Upper lobe of left lung (tissue), 6 donors: Measurements from ENCODE around the gene JAZF1. TPM values are rescaled to one million over a fixed set of nuclear protein-coding genes. Genes with fewer than 3 reads are reported as not detected.

Experiments
- ATAC-seq, 2 donors: fragments of 200-7000 bp; cut with Tn5 transposase; one replicate each; pipeline ENCODE4 v1.9.1; 2022; ENCODE audit warnings: mild to moderate bottlenecking in 2 of 2, moderate library complexity in 2 of 2; ENCODE audit not compliant: low FRiP score in 2 of 2
- DNase-seq, 2 donors: peaks; one replicate each; pipeline ENCODE4 v3.0.0-alpha.2; 2019 to 2020
- H3K27ac ChIP-seq, 4 donors: fragments of 200-600 bp; sonication (generic); one replicate each; pipeline ENCODE4 v1.5.1; 2016 to 2019
- H3K27me3 ChIP-seq, 4 donors: fragments of 200-600 bp; sonication (generic); one replicate each; pipeline ENCODE4 v1.5.1; 2017 to 2019
- H3K36me3 ChIP-seq, 4 donors: fragments of 200-600 bp; sonication (generic); one replicate each; pipeline ENCODE4 v1.5.1; 2016 to 2019
- H3K4me1 ChIP-seq, 4 donors: fragments of 200-600 bp; sonication (generic); one replicate each; pipeline ENCODE4 v1.5.1; 2018 to 2019
- H3K4me3 ChIP-seq, 4 donors: fragments of 200-600 bp; sonication (generic); one replicate each; pipeline ENCODE4 v1.5.1; 2017 to 2019; ENCODE audit warnings: mild to moderate bottlenecking in 2 of 4, moderate library complexity in 1 of 4
- H3K9me3 ChIP-seq, 4 donors: fragments of 200-600 bp; sonication (generic); one replicate each; pipeline ENCODE4 v1.5.1; 2018 to 2019
- CTCF ChIP-seq, 6 experiments: fragments of 450-650 bp in 4 of 6; fragments of 200-600 bp in 2 of 6; sonication (generic) in 2 of 6; IDR thresholded peaks; one replicate each; pipeline ENCODE4 v1.5.1; 2016 to 2019; ENCODE audit warnings: antibody characterized with exemption in 6 of 6
- EP300 ChIP-seq, 4 donors: sonication (generic); formaldehyde crosslinking; IDR thresholded peaks; one replicate each; pipeline ENCODE4 v1.5.1; 2017; ENCODE audit warnings: antibody characterized with exemption in 4 of 4, control low read depth in 2 of 4
- POLR2A ChIP-seq, 4 donors: fragments of 450-650 bp; IDR thresholded peaks; one replicate each; pipeline ENCODE4 v1.5.1; 2016 to 2017; ENCODE audit warnings: antibody characterized with exemption in 4 of 4, mild to moderate bottlenecking in 2 of 4
- POLR2AphosphoS5 ChIP-seq, 2 donors: sonication (generic); formaldehyde crosslinking; IDR thresholded peaks; one replicate each; pipeline ENCODE4 v1.5.1; 2017; ENCODE audit warnings: antibody characterized with exemption in 2 of 2
- WGBS, 2 donors: methylation state at CpG; one replicate each; pipeline ENCODE4 v1.1.5; 2017 to 2018; 5-methylcytosine and 5-hydroxymethylcytosine counted together
- total RNA-seq, 6 donors: library from RNA; depleted of rRNA in 4 of 6; stranded (reverse); fragments of >200 nt in 4 of 6; gene quantifications; one replicate each; pipeline versions ENCODE4 v1.1.0 to v1.2.1, GENCODE V29; 2016 to 2021
- donor health status: DM: no; HTN: no; CAD: no; lungs with moderate emphysema.
- donor health status: DM: no; HTN: yes; CAD: no; lungs with severe emphysema.

The JAZF1 gene
- total RNA-seq, 6 donors from 2014 or later = 4.2 to 19.4 (median 12.4) TPM

GRCh38 chr7:28005075-28005846 is 175.3 kb downstream of the JAZF1 start:
- DNase-seq (no peak), ATAC-seq (no peak)
- Histone ChIP-seq H3K4me1 (no peaks in the 10 kb centered on the region), H3K36me3 (no peaks in the 10 kb centered on the region), H3K9me3 (no peaks in the 10 kb centered on the region), H3K27me3 (no peaks in the 10 kb centered on the region), H3K4me3 (no peak overlapping the region), H3K27ac (no peak overlapping the region)
- 69 to 76% methylated on average over 7 of the region's 7 CpGs for WGBS, 2 donors
- TF ChIP-seq POLR2A (IDR thresholded peaks at IDR 0.05) (no peak), POLR2AphosphoS5 (IDR thresholded peaks at IDR 0.05) (no peak), EP300 (IDR thresholded peaks at IDR 0.05) (no peak), CTCF (IDR thresholded peaks at IDR 0.05) (no peak)

- H3K27me3 ChIP-seq = no peaks in the 10 kb centered on the region
- DNase-seq (no peak), ATAC-seq (no peak)
- H3K9me3 ChIP-seq = no peaks in the 10 kb centered on the region
- no peak overlapping the region for H3K4me3 ChIP-seq
- 96 to 100% methylated on average over 2 of the region's 2 CpGs for WGBS, 2 donors
- no peaks in the 10 kb centered on the region for H3K36me3 ChIP-seq
- no peaks in the 10 kb centered on the region for H3K4me1 ChIP-seq
- H3K27ac ChIP-seq = no peak overlapping the region
- TF ChIP-seq POLR2A (IDR thresholded peaks at IDR 0.05) (no peak), EP300 (IDR thresholded peaks at IDR 0.05) (no peak), POLR2AphosphoS5 (IDR thresholded peaks at IDR 0.05) (no peak), CTCF (IDR thresholded peaks at IDR 0.05) (no peak)
These were observed 177.2 kb downstream of the JAZF1 start for GRCh38 chr7:28003408-28003807.

- no peak overlapping the region for H3K27ac ChIP-seq
- DNase-seq (no peak), ATAC-seq (no peak)
- H3K36me3 ChIP-seq = no peaks in the 10 kb centered on the region
- no peaks in the 10 kb centered on the region for H3K4me1 ChIP-seq
- no peak overlapping the region for H3K4me3 ChIP-seq
- no peaks in the 10 kb centered on the region for H3K9me3 ChIP-seq
- H3K27me3 ChIP-seq = no peaks in the 10 kb centered on the region
- TF ChIP-seq CTCF (IDR thresholded peaks at IDR 0.05) (no peak), POLR2A (IDR thresholded peaks at IDR 0.05) (no peak)
These were observed 178.0 kb downstream of the JAZF1 start for GRCh38 chr7:28002638-28003037.

GRCh38 chr7:28001896-28002295 is 178.7 kb downstream of the JAZF1 start:
- DNase-seq (no peak), ATAC-seq (no peak)
- Histone ChIP-seq H3K27me3 (no peaks in the 10 kb centered on the region), H3K4me3 (no peak overlapping the region), H3K9me3 (no peaks in the 10 kb centered on the region), H3K27ac (no peak overlapping the region), H3K36me3 (no peaks in the 10 kb centered on the region), H3K4me1 (no peaks in the 10 kb centered on the region)
- TF ChIP-seq CTCF (IDR thresholded peaks at IDR 0.05) = no peak
- TF ChIP-seq POLR2A (IDR thresholded peaks at IDR 0.05) = no peak
- TF ChIP-seq POLR2AphosphoS5 (IDR thresholded peaks at IDR 0.05) = no peak
- TF ChIP-seq EP300 (IDR thresholded peaks at IDR 0.05) = no peak

DNA sequence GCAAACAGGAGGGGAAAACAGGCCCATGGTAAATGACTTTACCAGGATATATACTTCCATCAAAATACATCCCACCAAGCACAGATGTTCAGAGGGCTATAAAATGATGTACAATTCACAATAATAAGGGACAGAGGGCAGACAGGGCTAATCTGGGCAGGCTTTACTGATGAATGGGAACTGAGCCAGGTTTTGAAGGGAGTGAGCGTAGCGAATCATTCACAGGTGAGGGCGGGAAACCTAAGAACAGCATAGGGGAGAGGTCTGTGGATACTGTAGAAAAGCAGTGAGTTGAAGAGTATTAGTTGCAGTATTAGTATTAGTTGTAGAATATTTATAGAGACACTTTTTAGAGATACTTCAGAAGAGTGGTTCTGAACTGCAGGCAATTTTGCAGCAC is 180.8 kb downstream of the JAZF1 start:
- Histone ChIP-seq H3K27ac (no peak overlapping the region), H3K36me3 (no peaks in the 10 kb centered on the region), H3K9me3 (no peaks in the 10 kb centered on the region), H3K4me3 (no peak overlapping the region), H3K27me3 (no peaks in the 10 kb centered on the region), H3K4me1 (no peaks in the 10 kb centered on the region)
- TF ChIP-seq POLR2AphosphoS5 (IDR thresholded peaks at IDR 0.05) (no peak), EP300 (IDR thresholded peaks at IDR 0.05) (no peak), POLR2A (IDR thresholded peaks at IDR 0.05) (no peak), CTCF (IDR thresholded peaks at IDR 0.05) (no peak)
- WGBS, 2 donors = 92 to 93% methylated on average over 3 of the region's 3 CpGs
- DNase-seq (no peak), ATAC-seq (no peak)
